Lung microvascular endothelial cell (primary cell): ENCODE results near the gene TLE4. TPM values are rescaled to one million over a fixed set of nuclear protein-coding genes. Genes with fewer than 3 reads are reported as not detected.

Source experiments
- DNase-seq, 2 donors: peaks; one replicate each; pipeline versions ENCODE4 v3.0.0 to v3.0.0-alpha.2; 2010; ENCODE audit warnings: low read depth in 2 of 2
- total RNA-seq: library from RNA; depleted of rRNA; stranded (reverse); fragments of >200 nt; gene quantifications from 2 replicates; pipeline ENCODE4 v1.2.1, GENCODE V29; 2014

The TLE4 gene
- total RNA-seq, 1 donor from 2014 or later, result 16.9 TPM

GRCh38 chr9:79572032-79572607, 355 bp downstream of the TLE4 start:
- DNase-seq, result no peak

- peak; percentile 60 to 62 for DNase-seq
Observed at GRCh38 chr9:79572608-79573411, 1.0 kb downstream of the TLE4 start.

DNA sequence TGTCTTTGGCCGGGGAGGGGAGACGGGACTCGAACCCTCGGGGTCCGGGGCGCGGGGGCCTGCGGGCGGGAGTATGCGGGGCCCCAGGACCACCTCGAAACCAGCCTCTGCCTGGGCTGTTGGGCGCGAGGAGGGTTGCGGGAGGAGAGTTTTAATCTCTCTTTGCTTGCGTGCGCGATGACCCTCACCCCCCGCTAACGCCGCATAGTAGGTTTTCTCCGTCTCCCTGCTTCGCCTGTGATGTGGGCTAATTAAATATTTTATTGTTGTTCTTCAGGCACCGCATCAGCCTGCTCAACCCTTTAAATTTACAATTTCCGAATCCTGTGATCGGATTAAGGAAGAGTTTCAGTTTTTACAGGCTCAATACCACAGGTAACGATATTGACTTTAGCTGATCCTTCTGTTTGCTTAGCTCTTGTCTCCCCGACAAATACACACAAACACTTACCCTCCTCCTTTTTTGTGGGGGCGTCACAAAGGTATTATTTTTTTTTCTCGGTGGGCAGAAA, 1.7 kb downstream of the TLE4 start:
- peak in 1 of 2 donors; percentile 34 for DNase-seq

DNA sequence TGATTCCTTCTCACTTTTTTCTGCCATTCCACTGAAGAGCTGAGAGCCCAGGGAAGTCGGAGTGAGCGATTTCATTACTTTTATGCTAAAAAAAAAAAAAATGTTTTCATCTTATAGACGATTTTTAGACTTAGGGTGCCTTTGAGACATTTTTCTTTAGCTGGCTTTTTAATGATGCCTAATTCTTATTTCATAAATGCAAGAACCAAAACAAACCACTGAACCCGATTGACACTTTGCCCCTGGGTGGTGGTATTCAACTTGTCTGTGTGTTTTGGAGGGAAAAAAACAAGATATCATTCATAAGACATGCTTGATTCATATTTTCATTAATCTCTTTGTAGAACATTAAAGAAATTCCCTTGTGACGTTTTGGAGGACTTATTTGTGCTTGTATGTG, 2.4 kb downstream of the TLE4 start:
- no peak for DNase-seq

GRCh38 chr9:79574781-79575180, 3.0 kb downstream of the TLE4 start:
- peak in 1 of 2 donors; percentile 14 for DNase-seq

GRCh38 chr9:79575547-79575946, 3.8 kb downstream of the TLE4 start:
- no peak for DNase-seq

GRCh38 chr9:79577969-79578723, 6.4 kb downstream of the TLE4 start:
- DNase-seq, result peak in 1 of 2 donors; percentile 24

DNA sequence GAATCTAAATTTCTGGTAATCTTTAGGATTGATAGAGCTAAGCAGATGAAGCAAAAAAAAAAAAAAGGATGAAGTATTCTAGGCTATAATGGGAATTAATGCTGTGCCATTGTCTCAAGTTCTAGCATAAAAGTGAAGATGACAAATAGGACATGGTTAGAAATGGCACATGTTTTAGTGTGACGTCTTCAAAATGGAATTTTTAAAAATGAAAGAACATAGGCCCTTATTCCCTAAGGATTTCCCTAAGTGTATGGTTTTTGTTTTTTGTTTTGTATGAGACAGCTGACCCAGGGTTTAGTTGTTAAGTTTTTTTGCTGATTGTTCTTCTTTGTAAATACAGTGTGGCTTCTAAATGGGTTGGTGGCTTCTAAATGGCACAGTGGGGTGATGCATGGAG, 7.1 kb downstream of the TLE4 start:
- DNase-seq, result no peak

DNA sequence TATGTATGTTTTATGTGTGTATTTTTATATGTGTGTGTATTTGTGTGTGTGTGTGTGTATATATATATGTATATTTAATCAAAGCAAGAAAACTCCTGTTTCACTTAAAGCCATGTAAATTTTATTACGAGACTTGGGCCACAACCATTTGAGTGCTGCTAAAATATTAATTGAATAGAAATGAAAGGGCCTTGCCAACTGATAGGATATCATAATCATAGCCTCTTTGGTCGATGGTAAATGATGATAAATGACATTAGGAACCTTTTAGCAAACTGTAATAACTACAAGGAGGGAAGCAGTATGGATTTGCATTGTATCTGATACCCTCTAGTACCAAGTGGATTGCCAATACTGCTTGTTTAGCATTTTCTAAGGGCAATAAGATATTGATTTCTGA, 7.9 kb downstream of the TLE4 start:
- no peak for DNase-seq

GRCh38 chr9:79580055-79580454, 8.3 kb downstream of the TLE4 start:
- no peak for DNase-seq

- DNase-seq, result peak; percentile 70 to 81
Observed at GRCh38 chr9:79581388-79581787, 9.6 kb downstream of the TLE4 start.

DNA sequence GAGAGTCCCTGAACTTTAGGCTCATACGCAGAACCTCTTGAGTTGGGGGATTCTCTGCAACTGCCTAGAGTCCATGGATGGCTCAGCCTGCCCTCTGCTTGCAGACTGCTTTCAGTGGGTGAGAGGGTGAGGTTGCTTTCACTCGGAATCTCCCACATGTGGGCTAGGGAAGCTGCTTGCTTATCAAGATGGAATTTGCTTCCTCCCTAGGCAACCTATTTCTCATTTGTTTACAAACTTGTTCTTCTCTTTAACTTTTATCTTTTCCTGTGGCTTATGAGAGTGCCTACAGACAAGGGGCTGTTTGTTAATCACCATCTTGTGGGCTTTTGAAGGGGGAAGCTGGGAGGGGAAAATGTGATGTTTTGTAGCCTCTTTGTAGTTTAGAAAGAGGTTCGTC, 10.0 kb downstream of the TLE4 start:
- peak; percentile 33 to 86 for DNase-seq

- DNase-seq, result no peak
Observed at GRCh38 chr9:79583952-79584654, 12.3 kb downstream of the TLE4 start.

DNA sequence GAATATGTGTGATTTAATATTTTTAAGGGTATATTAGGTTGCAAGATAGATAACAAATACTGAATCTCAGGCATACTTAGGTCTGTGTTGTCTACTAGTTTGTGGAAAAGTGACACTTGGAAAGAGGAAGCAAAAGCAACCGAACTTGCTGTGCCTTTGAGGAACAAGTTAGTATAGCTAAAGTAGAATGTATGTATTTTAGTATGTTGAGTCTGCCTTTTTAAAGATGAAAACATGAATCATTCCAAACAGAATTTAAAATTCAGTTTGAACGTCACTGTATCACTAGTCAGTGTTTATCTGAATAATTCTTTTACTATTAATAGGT, 12.9 kb downstream of the TLE4 start:
- no peak for DNase-seq

DNA sequence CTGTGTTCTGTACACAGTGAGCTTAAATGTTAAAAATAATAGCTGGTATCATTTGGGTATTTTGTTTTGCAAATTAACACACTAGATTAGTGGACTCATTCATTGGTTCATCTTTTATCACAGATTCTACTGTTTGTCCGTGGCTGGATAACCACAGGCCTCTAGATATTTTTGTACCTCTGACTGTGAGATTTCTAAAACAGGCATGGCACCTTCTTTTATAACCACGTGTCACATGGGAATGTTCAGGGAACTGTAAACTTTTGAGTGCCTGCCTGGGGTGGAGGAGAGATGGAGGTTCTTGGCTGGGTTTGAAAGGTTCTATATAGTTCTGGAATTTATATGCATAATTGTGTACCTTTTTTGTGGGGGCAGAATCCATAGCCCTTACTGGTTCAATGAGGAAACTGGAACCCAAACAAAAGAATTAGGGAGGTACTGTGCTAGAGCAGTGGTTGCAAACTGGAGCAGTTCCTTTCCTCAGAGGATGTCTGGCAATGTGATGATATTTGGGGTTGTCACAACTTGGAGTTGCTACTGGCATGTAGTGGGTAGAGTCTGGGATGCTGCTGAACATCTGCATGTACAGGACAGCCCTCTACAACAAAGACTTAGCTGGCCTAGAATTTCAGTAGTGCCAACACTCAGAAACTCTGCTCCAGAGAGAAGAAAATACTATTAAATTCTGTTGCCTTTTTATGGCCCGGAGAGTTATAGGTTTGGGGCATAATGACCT, 16.9 kb downstream of the TLE4 start:
- DNase-seq, result no peak

- DNase-seq, result no peak
Observed at GRCh38 chr9:79591458-79591857, 19.7 kb downstream of the TLE4 start.

- no peak for DNase-seq
Observed at GRCh38 chr9:79592726-79593493, 21.1 kb downstream of the TLE4 start.

- no peak for DNase-seq
Observed at GRCh38 chr9:79598562-79599345, 27.0 kb downstream of the TLE4 start.

DNA sequence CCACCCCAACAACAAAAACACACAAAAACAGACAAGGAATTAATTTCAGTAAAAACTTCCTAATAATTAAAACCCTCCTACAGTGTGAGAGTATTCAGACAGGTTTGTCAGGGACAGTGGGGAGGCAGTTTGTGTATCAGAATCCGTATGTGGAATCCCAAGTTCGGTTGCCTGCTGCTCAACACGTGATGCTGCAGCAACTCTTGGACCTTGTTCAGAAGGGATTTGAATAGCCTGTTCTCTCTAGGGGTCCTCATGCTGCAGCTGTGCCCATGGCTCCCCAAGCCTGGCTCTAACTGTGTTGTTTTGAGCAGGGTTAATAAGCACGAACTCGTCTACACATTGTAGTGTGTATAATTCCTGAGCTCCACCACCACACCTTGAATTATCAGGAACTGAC, 28.7 kb downstream of the TLE4 start:
- DNase-seq, result no peak
